ENCODE data around the gene ESD.

DNA sequence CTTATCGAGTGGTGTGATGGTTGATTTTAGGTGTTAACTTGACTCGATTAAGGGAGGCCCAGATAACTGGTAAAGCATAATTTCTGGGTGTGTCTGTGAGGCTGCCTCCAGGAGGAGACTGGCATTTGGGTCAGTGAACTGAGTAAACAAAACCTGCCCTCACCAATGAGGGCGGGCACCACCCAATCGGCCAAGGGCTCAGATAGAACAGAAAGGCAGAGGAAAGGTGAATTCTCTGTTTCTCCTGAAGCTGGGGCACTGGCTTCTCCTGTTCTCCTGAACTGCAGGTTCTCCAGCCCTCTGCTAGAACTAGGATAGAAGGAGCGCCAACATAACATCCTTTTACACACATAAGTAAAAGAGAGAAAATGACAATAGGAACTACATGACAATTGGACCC lies 35.1 kb downstream of the ESD start:
- TF ChIP-seq, protein P1, sequence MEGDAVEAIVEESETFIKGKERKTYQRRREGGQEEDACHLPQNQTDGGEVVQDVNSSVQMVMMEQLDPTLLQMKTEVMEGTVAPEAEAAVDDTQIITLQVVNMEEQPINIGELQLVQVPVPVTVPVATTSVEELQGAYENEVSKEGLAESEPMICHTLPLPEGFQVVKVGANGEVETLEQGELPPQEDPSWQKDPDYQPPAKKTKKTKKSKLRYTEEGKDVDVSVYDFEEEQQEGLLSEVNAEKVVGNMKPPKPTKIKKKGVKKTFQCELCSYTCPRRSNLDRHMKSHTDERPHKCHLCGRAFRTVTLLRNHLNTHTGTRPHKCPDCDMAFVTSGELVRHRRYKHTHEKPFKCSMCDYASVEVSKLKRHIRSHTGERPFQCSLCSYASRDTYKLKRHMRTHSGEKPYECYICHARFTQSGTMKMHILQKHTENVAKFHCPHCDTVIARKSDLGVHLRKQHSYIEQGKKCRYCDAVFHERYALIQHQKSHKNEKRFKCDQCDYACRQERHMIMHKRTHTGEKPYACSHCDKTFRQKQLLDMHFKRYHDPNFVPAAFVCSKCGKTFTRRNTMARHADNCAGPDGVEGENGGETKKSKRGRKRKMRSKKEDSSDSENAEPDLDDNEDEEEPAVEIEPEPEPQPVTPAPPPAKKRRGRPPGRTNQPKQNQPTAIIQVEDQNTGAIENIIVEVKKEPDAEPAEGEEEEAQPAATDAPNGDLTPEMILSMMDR (IDR thresholded peaks at IDR 0.05): no peak
- no peak for TF ChIP-seq POLR2A (IDR thresholded peaks at IDR 0.05)

Data from testis (tissue), 2 donors.